ENCODE results near the gene TBC1D22A. TPM values are rescaled to one million over a fixed set of nuclear protein-coding genes. Genes with fewer than 3 reads are reported as not detected.

Gene TBC1D22A
- total RNA-seq, 1 experiment from 2014 or later = 26.0 TPM

DNA sequence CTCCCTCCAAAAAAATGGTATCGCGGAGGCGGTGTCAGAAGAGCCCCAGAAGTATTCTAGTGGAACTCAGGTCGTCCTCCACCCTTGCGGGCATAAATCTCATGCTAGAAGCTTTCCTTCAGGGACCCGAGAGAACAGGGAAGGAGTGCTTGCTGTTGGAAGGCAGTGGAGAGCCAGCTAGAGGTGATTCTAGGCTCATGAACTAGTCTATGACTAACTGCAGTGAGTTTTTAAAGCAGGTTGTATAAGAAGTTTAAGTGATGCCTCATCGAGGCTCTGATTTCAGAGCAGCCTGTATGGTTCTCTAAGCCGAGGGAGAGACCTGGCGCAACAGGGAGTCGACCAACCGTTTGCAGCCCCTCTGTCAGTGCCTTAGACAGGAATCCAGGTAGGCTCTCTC, 85.7 kb downstream of the TBC1D22A start:
- ChIA-PET POLR2A (no interaction called here), CTCF (no interaction called here)
- H3K27ac Mint-ChIP-seq (ENCODE audit: low read depth, unreplicated experiment) = no peak overlapping the region
- TF ChIP-seq, protein P1, sequence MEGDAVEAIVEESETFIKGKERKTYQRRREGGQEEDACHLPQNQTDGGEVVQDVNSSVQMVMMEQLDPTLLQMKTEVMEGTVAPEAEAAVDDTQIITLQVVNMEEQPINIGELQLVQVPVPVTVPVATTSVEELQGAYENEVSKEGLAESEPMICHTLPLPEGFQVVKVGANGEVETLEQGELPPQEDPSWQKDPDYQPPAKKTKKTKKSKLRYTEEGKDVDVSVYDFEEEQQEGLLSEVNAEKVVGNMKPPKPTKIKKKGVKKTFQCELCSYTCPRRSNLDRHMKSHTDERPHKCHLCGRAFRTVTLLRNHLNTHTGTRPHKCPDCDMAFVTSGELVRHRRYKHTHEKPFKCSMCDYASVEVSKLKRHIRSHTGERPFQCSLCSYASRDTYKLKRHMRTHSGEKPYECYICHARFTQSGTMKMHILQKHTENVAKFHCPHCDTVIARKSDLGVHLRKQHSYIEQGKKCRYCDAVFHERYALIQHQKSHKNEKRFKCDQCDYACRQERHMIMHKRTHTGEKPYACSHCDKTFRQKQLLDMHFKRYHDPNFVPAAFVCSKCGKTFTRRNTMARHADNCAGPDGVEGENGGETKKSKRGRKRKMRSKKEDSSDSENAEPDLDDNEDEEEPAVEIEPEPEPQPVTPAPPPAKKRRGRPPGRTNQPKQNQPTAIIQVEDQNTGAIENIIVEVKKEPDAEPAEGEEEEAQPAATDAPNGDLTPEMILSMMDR (IDR thresholded peaks at IDR 0.05; ENCODE audit: unreplicated experiment) = no peak
- no peaks in the 10 kb centered on the region for H3K9me3 Mint-ChIP-seq (ENCODE audit: unreplicated experiment)
- H3K27me3 Mint-ChIP-seq (ENCODE audit: insufficient read depth, unreplicated experiment) = no peaks in the 10 kb centered on the region
- H3K36me3 Mint-ChIP-seq (ENCODE audit: insufficient read depth, unreplicated experiment) = peaks cover 23% of the 10 kb centered on the region
- no peak for DNase-seq (ENCODE audit: unreplicated experiment)
- H3K4me3 Mint-ChIP-seq (ENCODE audit: unreplicated experiment) = no peak overlapping the region
- intact Hi-C loops (cut with micrococcal nuclease) = loop anchor here (5.0 kb wide), 2 partner anchors 739 to 1644 kb away; no protein-coding TSS in a partner anchor
- peaks cover 36% of the 10 kb centered on the region for H3K4me1 Mint-ChIP-seq (ENCODE audit: insufficient read depth, unreplicated experiment)
- BruUV-seq (replicated peaks) = no TSS peak

DNA sequence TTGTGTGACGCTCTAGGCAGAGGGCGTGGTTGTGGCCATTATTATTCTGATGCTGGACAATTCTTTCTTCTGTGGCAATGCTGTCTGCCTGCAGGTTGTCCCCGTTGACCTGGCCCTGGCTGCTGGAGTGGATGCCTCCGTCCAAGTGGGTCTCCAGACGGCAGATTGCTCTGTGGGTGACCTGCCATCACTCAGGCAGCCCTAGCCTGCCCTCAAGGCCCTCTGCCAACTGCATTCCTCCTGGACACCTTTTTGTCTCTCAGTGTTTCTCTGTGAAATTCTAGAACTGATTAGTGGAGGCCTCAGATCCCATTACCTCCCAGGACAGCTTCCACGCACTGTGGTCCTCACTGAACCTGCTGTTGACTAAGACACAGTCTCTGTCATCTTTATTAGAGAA, 86.7 kb downstream of the TBC1D22A start:
- Mint-ChIP-seq H3K36me3 (ENCODE audit: insufficient read depth, unreplicated experiment) (peaks cover 23% of the 10 kb centered on the region), H3K27me3 (ENCODE audit: insufficient read depth, unreplicated experiment) (no peaks in the 10 kb centered on the region), H3K27ac (ENCODE audit: low read depth, unreplicated experiment) (no peak overlapping the region), H3K9me3 (ENCODE audit: unreplicated experiment) (no peaks in the 10 kb centered on the region), H3K4me1 (ENCODE audit: insufficient read depth, unreplicated experiment) (peaks cover 29% of the 10 kb centered on the region), H3K4me3 (ENCODE audit: unreplicated experiment) (no peak overlapping the region)
- BruUV-seq (replicated peaks) = no TSS peak
- ChIA-PET POLR2A (no interaction called here), CTCF (no interaction called here)
- TF ChIP-seq, protein P1 (IDR thresholded peaks at IDR 0.05; ENCODE audit: unreplicated experiment) = no peak
- intact Hi-C loops (cut with micrococcal nuclease) = loop anchor here (5.0 kb wide), 2 partner anchors 738 to 1643 kb away; no protein-coding TSS in a partner anchor
- DNase-seq (ENCODE audit: unreplicated experiment) = no peak

DNA sequence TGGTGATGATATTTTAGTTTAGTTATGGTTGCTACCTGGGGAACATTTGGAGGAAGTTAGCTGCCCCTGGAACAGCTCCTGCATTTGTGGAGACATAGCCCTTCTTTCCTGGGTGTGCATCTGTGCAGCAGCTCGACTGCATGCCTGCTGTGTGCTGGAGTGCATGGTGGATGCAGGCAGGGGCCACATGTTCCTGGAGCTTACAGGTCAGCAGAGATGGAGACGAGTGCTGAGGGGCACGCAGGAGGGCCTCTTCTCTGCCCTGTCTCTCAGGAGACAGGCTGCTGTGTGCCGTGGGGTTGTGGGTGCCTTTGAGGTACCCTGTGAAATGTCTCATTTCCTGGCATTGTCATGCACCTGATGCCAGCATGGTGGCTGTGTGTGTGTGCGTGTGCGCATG, 87.5 kb downstream of the TBC1D22A start:
- BruUV-seq (replicated peaks) = no TSS peak
- no peak for DNase-seq (ENCODE audit: unreplicated experiment)
- Mint-ChIP-seq H3K4me3 (ENCODE audit: unreplicated experiment) (no peak overlapping the region), H3K4me1 (ENCODE audit: insufficient read depth, unreplicated experiment) (peaks cover 25% of the 10 kb centered on the region), H3K9me3 (ENCODE audit: unreplicated experiment) (no peaks in the 10 kb centered on the region), H3K36me3 (ENCODE audit: insufficient read depth, unreplicated experiment) (peaks cover 29% of the 10 kb centered on the region), H3K27ac (ENCODE audit: low read depth, unreplicated experiment) (no peak overlapping the region), H3K27me3 (ENCODE audit: insufficient read depth, unreplicated experiment) (no peaks in the 10 kb centered on the region)
- POLR2A ChIA-PET = interaction anchor here (0.6 kb wide), 1 partner anchor 85 kb away, joined by 3 read pairs; no protein-coding TSS in a partner anchor
- CTCF ChIA-PET = interaction anchor here (0.6 kb wide), 1 partner anchor 134 kb away, joined by 3 read pairs; no protein-coding TSS in a partner anchor
- intact Hi-C loops (cut with micrococcal nuclease) = loop anchor here (5.0 kb wide), 2 partner anchors 737 to 1642 kb away; no protein-coding TSS in a partner anchor
- TF ChIP-seq, protein P1 (IDR thresholded peaks at IDR 0.05; ENCODE audit: unreplicated experiment) = no peak

DNA sequence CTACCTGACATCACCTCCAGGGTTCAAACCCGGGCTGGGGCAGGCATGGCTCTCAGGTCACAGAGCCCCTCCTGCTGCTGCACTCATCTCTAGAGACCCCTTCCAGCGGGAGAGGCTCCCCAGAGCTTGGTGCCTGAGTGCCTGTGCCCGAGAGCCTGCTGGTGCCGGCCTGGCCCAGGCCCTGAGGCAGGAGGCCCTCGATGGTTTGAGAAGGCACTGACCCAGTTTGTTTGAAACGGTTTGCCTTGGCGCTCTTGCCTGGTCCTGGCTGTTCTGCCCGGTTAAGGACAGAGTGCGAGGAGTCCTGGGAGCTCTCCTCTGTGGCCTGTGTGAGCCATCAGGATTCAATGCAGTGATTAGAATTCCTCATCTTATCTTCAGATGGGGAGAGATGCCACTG, 88.9 kb downstream of the TBC1D22A start:
- Mint-ChIP-seq H3K4me1 (ENCODE audit: insufficient read depth, unreplicated experiment) (peaks cover 13% of the 10 kb centered on the region), H3K27me3 (ENCODE audit: insufficient read depth, unreplicated experiment) (no peaks in the 10 kb centered on the region), H3K36me3 (ENCODE audit: insufficient read depth, unreplicated experiment) (peaks cover 29% of the 10 kb centered on the region), H3K4me3 (ENCODE audit: unreplicated experiment) (no peak overlapping the region), H3K27ac (ENCODE audit: low read depth, unreplicated experiment) (no peak overlapping the region), H3K9me3 (ENCODE audit: unreplicated experiment) (no peaks in the 10 kb centered on the region)
- ChIA-PET CTCF (interaction anchor here (0.6 to 1.0 kb wide), 3 partner anchors 9 to 70 kb away, joined by 4 to 5 read pairs (median 5); no protein-coding TSS in a partner anchor), POLR2A (no interaction called here)
- DNase-seq (ENCODE audit: unreplicated experiment) = no peak
- intact Hi-C loops (cut with micrococcal nuclease) = no loop called here
- no TSS peak for BruUV-seq (replicated peaks)
- TF ChIP-seq, protein P1 (IDR thresholded peaks at IDR 0.05; ENCODE audit: unreplicated experiment) = no peak
